Measurements from ENCODE around the gene FAP.

GRCh38 chr2:162156149-162156548 is 87.1 kb downstream of the FAP start:
- TF ChIP-seq POLR2A (IDR thresholded peaks at IDR 0.05): no peak
- no peak for TF ChIP-seq CTCF (IDR thresholded peaks at IDR 0.05)

All from thyroid gland (tissue), 4 donors.